Vagina (tissue), 2 donors: Measurements from ENCODE around the gene CRYBA4. TPM values are rescaled to one million over a fixed set of nuclear protein-coding genes. Genes with fewer than 3 reads are reported as not detected.
A peak's percentile ranks its signal among the peaks of the same experiment; 100 is the strongest.

Experiments used
- DNase-seq, 2 donors: peaks; one replicate each; pipeline ENCODE4 v3.0.0-alpha.2; 2017; ENCODE audit errors: extremely low spot score in 2 of 2
- H3K27ac ChIP-seq: fragments of 200-600 bp; sonication (generic); one replicate; pipeline ENCODE4 v1.5.1; 2019
- H3K27me3 ChIP-seq: fragments of 200-600 bp; sonication (generic); one replicate; pipeline ENCODE4 v1.5.1; 2019
- H3K36me3 ChIP-seq, 2 donors: fragments of 200-600 bp; sonication (generic); one replicate each; pipeline ENCODE4 v1.5.1; 2017 to 2019
- H3K4me1 ChIP-seq: fragments of 200-600 bp; sonication (generic); one replicate; pipeline ENCODE4 v1.5.1; 2019
- H3K4me3 ChIP-seq, 2 donors: fragments of 200-600 bp; sonication (generic); 1 replicate in 1 of 2; 2 replicates in 1 of 2; pipeline ENCODE4 v1.5.1; 2016 to 2019
- H3K9me3 ChIP-seq: fragments of 200-600 bp; sonication (generic); one replicate; pipeline ENCODE4 v1.5.1; 2019
- CTCF ChIP-seq, 3 experiments: fragments of 450-650 bp in 2 of 3; fragments of 200-600 bp in 1 of 3; sonication (generic) in 1 of 3; IDR thresholded peaks; one replicate each; pipeline ENCODE4 v1.5.1; 2017 to 2019; ENCODE audit warnings: antibody characterized with exemption in 3 of 3, mild to moderate bottlenecking in 2 of 3, moderate library complexity in 2 of 3
- POLR2A ChIP-seq, 2 donors: fragments of 450-650 bp; IDR thresholded peaks; one replicate each; pipeline ENCODE4 v1.6.1; 2017; ENCODE audit warnings: antibody characterized with exemption in 2 of 2, mild to moderate bottlenecking in 2 of 2, moderate library complexity in 2 of 2
- POLR2AphosphoS5 ChIP-seq, 2 donors: sonication (generic); formaldehyde crosslinking; IDR thresholded peaks; one replicate each; pipeline ENCODE4 v1.9.0; 2017; ENCODE audit warnings: antibody characterized with exemption in 2 of 2, mild to moderate bottlenecking in 2 of 2, low read depth in 1 of 2; ENCODE audit not compliant: insufficient read depth in 1 of 2
- intact Hi-C: fragments of 100-400 bp; cut with DNase I; formaldehyde crosslinking; loops from one replicate; pipeline ENCODE4 v1.15.1; 2023
- total RNA-seq: library from RNA; depleted of rRNA; stranded (reverse); fragments of >200 nt; gene quantifications from one replicate; pipeline ENCODE4 v1.2.3, GENCODE V29; 2016

CRYBA4 gene
- total RNA-seq, 1 donor from 2014 or later, result not detected

GRCh38 chr22:26588729-26589366 lies 32.9 kb upstream of the CRYBA4 start:
- peak overlapping the region; percentile 80 for H3K27ac ChIP-seq
- DNase-seq, result no peak
- no peaks in the 10 kb centered on the region for H3K9me3 ChIP-seq
- intact Hi-C loops, result no loop called here
- H3K4me1 ChIP-seq, result peaks cover 25% of the 10 kb centered on the region
- no peaks in the 10 kb centered on the region for H3K36me3 ChIP-seq
- TF ChIP-seq CTCF (IDR thresholded peaks at IDR 0.05) (no peak), POLR2AphosphoS5 (IDR thresholded peaks at IDR 0.05; ENCODE audit: insufficient read depth in 1 of 2, low read depth in 1 of 2) (no peak), POLR2A (IDR thresholded peaks at IDR 0.05) (no peak)
- no peaks in the 10 kb centered on the region for H3K27me3 ChIP-seq
- H3K4me3 ChIP-seq, result peak overlapping the region; percentile 55 to 75

DNA sequence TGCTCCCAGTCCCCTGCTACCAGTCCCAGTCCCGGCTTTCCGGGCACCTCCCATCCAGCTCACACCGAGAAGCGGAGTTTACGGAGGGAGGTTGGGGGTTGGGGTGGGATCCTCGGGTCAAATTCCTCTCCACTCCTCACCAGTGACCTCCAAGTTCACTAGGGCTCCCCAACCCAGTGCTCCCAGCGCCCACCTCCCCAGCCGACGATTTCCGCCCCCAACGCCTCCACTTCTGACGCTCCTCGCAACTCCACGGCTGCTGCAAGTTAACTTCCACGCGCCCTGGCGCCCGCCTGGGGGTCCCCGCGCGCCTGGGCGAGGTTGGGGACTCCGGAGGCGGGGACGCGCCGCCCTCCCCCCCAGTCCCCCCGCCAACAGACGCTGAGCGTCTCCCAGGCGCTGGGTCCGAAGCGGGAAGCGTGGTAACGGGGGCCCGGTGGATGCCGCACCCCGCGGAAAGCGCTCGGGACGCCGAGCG lies 32.4 kb upstream of the CRYBA4 start:
- no peaks in the 10 kb centered on the region for H3K27me3 ChIP-seq
- no peaks in the 10 kb centered on the region for H3K36me3 ChIP-seq
- H3K4me1 ChIP-seq, result peaks cover 25% of the 10 kb centered on the region
- intact Hi-C loops, result no loop called here
- H3K9me3 ChIP-seq, result no peaks in the 10 kb centered on the region
- H3K27ac ChIP-seq, result peak overlapping the region; percentile 80
- TF ChIP-seq POLR2A (IDR thresholded peaks at IDR 0.05) (no peak), CTCF (IDR thresholded peaks at IDR 0.05) (no peak)
- peak overlapping the region; percentile 55 to 75 for H3K4me3 ChIP-seq
- DNase-seq, result no peak

GRCh38 chr22:26589845-26590736 lies 31.7 kb upstream of the CRYBA4 start, which contains the start of gene TPST2:
Gene TPST2 (minus strand): TSS chr22:26590132. CDS start chr22:26541630, 48,502 bp downstream.
- DNase-seq, result no peak
- intact Hi-C loops, result no loop called here
- H3K36me3 ChIP-seq, result no peaks in the 10 kb centered on the region
- peak within 1 kb of the TSS; percentile 80 for H3K27ac ChIP-seq
- H3K9me3 ChIP-seq, result no peaks in the 10 kb centered on the region
- peaks cover 24% of the 10 kb centered on the region for H3K4me1 ChIP-seq
- no peaks in the 10 kb centered on the region for H3K27me3 ChIP-seq
- H3K4me3 ChIP-seq, result peak within 1 kb of the TSS; percentile 55 to 75
- no peak for TF ChIP-seq CTCF (IDR thresholded peaks at IDR 0.05)
- peak in 1 of 2 donors; percentile 91 for TF ChIP-seq POLR2AphosphoS5 (IDR thresholded peaks at IDR 0.05; ENCODE audit: insufficient read depth in 1 of 2, low read depth in 1 of 2)
- peak in 1 of 2 donors; percentile 77 for TF ChIP-seq POLR2A (IDR thresholded peaks at IDR 0.05)

DNA sequence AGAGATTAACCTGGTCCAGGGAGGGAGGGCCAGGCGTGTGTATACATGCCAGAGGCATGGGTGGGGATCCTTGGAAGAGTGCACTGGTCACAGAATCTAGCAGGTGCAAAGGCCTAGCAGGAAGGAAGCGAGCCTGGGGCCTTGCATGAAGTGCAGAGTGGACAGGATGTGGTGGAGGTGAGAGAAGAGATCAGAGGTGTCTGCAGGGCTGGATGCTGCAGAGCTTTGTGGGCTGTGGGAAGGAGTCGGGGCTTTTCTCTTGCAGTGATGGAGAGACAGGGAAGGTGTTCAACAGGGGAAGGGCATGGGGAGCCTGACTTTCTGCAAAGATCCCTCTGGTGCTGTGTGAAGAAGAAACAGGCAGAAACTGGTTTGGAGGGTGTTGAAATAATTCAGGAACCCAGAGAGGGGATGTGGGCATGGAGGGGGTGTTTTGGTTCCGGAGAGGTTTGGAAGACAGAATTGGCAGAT lies 29.3 kb upstream of the CRYBA4 start:
- no peaks in the 10 kb centered on the region for H3K9me3 ChIP-seq
- no peaks in the 10 kb centered on the region for H3K36me3 ChIP-seq
- peaks cover 15% of the 10 kb centered on the region for H3K4me1 ChIP-seq
- no peak for DNase-seq
- intact Hi-C loops, result no loop called here
- H3K4me3 ChIP-seq, result no peak overlapping the region
- no peak for TF ChIP-seq POLR2A (IDR thresholded peaks at IDR 0.05)
- no peak overlapping the region for H3K27ac ChIP-seq
- H3K27me3 ChIP-seq, result no peaks in the 10 kb centered on the region

DNA sequence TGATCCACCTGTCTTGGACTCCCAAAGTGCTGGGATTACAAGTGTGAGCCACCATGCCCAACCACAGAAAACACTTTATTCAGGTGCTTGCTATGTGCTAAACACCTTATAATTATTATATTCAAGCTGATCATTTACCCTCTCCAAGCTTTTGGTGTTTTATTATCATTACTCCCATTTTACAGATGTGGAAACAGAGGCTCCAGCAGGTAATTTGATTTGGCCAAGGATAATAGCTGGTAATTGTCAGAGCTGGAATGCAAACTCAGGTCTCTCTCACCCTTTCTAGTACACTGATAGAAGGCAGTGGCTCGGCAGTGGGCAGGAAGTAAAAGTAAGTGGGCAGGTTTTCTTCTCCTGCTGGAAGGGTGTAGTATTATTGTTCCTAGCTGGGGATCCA lies 28.0 kb upstream of the CRYBA4 start:
- no peaks in the 10 kb centered on the region for H3K9me3 ChIP-seq
- no peak overlapping the region for H3K4me3 ChIP-seq
- no peak for DNase-seq
- no peaks in the 10 kb centered on the region for H3K27me3 ChIP-seq
- H3K27ac ChIP-seq, result no peak overlapping the region
- TF ChIP-seq CTCF (IDR thresholded peaks at IDR 0.05) (no peak), POLR2A (IDR thresholded peaks at IDR 0.05) (no peak), POLR2AphosphoS5 (IDR thresholded peaks at IDR 0.05; ENCODE audit: insufficient read depth in 1 of 2, low read depth in 1 of 2) (no peak)
- intact Hi-C loops, result no loop called here
- peaks cover 12% of the 10 kb centered on the region for H3K4me1 ChIP-seq
- no peaks in the 10 kb centered on the region for H3K36me3 ChIP-seq
